GM18499 (cell line): Measurements from ENCODE around the gene TIAL1.
"Not testable (repeated sequence)": the region's sequence is repeated elsewhere in the genome, so short reads cannot be mapped to it uniquely, and the experiment has no call there.

Experiments used
- ATAC-seq: cut with Tn5 transposase; IDR thresholded peaks from one replicate; pipeline ENCODE4 v1.9.1; 2021; ENCODE audit warnings: moderate number of reproducible peaks; ENCODE audit not compliant: insufficient read depth, unreplicated experiment

Gene TIAL1

DNA sequence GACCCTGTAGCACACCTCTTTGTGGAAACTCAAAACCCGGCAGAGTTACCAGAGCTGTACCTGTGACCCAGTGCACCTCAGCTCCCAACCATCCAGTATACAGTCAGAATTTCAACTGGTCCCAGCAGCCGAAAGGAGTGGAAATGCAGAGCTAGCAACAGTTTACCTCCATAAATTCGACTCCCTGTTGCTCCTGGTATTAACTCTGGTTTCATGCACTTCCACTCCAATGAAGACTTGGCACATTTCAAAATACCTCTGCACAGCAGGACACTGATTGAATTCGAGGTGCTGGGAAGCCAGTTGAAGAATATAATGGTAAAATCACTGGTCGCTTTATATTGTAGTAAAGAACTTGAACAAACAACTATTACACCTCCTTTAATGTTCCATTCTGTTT, 17.9 kb upstream of the TIAL1 start:
- ATAC-seq, result no peak

DNA sequence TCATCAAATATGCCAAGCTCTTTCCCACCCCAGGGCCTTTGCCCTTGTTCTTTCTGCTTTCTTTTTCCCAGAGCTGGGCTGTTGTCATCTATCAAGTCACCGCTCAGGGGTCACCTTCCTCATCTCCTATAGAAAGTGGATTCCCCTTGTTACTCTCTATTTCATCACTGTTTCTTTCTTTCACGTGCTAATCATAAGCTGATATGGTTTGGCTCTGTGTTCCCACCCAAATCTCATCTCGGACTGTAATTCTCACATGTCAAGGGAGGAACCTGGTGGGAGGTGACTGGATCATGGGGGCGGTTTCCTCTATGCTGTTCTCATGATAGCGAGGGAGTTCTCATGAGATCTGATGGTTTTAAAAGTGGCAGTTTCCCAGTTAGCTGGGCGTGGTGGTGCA, 17.0 kb upstream of the TIAL1 start:
- no peak for ATAC-seq

DNA sequence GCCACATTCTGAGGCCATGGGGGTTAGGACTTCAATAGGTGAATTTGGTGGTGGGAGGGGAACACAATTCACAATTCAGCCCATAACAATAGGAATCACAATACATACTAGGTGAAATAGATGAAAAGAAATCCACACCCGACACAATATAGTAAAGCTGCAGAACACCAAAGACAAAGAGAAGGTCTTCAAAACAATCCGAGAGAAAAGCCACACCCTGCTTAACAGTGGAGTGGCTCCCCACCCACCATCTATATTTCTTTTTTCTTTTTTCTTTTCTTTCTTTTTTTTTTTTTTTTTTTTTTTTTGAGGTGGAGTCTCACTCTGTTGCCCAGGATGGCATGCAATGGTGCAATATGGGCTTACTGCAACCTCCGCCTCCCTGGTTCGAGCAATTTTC, 14.7 kb upstream of the TIAL1 start:
- no peak for ATAC-seq

DNA sequence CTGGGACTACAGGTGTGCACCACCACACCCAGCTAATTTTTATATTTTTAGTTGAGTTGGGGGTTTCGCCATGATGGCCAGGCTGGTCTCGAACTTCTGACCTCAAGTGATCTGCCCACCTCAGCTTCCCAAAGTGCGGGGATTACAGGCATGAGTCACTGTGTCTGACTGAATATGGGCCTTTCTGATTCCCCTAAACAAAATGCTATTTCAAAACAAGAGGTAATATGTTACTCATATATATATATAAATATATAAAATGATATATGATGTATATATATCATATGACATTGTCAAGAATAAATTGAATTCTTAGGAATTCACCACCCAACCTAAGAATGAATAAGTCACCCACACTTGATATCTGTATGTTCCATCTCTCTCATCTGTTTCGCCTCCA, 12.8 kb upstream of the TIAL1 start:
- no peak for ATAC-seq

DNA sequence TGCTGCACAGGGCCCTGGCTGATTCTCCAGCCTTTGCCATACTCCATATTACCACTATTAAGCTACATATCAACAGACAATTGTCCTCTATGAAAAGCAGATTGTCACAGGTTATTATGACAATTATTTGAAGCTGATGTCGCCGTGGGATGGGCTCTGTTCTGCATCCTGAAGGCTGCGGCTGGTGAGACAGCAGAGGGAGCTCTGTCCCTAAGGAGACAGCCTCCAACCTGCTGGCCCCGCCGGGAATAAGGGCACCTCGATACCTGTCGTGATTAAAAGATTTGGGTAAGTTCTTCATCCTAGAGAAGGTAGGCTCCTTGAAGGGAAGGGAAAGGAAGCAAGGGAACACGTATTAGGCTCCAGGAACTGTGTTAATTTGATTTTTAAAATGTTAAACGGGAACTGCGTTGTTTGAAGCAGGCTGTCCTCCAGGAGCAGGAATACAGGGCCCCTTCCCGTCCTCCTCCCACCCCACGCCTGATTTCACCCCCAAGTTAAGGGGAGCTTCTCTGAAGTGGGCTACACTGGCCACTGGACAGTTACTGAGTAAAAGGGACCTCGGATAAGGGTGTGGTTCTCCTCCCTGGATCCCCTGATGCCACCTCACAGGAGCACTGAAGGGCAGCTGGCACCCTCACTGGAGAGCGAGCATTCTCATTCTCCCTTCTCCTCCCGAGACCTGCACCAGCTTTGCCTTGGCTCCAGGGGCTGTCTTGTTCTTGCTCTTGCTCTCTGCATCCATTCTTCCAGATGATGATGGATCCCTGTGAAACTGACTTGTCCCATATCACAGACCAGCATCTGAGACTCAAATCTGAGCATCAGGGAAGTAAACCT, 11.8 kb upstream of the TIAL1 start:
- ATAC-seq, result no peak

DNA sequence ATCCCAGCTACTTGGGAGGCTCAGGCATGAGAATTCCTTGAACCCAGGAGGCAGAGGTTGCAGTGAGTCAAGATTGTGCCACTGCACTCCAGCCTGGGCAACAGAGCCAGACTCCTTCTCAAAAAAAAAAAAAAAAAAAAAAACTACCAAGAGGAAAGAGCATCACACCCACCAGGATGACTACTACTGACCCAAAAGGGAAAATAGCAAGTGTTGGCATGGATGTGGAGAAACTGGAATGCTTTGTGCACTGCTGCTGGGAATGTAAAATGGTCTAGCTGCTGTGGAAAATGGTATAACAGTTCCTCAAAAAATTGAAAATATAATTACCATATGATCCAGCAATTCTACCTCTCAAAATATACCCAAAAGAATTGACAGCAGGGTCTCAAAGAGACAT, 7.7 kb upstream of the TIAL1 start:
- ATAC-seq, result no peak

DNA sequence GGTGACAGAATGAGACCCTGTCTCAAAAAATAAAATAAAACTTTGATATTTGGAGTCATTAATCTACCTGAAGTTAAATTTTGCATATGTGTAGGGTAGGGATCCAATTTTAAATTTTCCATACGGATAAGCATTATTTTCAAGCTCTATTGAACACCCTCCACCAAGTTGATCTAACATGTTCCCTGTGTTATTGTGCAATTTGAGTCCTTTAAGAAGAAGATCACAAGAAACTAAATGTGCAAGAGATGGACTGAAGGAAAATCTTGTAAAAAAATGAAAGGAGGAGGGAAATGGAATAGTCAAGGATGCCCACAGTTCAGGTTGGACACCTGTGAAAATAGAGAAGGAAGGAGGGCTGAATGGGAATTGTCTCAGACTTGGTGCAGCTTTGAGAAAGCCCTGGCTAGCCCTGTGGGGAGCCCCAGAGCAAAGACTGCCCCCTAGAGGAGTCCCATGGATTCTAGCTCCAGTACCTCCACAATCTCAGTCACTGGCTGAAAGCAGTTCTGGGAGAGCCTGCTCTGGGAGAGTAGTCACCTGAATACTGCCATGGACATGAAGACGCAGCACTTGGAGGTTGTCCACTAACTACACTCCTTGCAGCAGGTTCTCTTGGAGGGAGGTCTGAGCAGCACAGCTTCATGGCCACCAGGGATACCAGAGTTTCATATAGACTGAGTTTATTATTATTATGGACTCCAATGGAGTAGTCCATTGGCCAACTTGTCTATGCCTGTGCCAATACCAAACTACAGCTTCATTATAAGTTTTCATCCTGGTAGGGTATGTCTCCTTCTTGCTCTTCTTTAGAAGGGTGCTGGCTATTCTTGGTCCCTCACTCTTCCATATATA, 5.7 kb upstream of the TIAL1 start:
- no peak for ATAC-seq

DNA sequence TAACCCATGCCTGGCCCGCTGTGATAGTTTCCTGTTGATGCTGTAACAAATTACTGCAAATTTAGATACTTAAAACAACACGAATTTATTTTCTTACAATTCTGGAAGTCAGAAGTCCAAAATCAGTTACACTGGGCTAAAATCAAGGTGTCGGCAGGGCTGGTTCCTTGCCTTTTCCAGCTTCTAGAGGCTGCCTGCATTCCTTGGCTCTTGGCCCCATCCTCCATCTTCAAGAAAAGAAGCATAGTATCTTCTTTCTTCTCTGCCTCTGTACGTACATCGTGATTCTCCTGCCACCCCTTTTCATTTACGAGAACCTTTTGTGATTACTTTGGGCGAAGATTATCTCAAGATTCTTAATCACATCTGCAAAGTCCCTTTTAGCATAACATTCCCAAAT, 1.6 kb upstream of the TIAL1 start:
- ATAC-seq, result no peak

DNA sequence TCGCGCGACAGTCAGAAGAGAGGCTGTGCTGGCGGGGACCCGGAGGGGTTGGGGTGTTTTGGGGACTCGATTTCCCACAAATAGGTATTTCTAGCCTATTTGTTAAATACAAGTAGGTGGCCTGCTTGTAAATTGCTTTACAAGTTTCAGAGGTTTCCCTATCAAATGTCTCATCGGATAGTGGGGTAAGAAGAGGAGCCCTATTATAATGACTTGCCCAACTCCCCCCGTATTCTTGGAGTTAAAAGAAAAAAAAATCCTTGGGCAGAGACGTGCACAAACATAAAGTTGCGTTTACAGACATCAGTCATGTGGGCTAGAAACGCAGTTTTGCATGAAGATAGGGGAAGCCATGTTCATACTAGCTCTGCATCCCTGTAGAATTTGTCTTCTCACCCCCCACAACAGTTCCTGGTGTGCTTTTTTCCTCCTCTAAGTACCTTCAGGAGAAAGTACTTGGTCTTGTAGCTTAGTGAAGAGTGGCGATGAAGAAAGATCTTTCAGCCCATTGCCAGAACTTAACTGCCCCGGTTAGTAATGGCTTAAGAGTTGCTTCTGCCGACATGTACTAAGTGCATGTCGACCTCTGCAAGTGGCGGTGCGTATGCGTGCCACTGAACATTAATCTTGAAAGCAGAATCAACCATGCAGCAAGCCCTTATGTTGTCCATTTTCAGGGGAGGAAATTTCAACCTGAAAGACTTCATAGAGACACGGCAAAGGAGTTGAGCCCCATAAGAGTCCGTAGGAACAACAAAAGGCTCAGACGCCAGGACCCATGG, 832 bp upstream of the TIAL1 start:
- no peak for ATAC-seq

DNA sequence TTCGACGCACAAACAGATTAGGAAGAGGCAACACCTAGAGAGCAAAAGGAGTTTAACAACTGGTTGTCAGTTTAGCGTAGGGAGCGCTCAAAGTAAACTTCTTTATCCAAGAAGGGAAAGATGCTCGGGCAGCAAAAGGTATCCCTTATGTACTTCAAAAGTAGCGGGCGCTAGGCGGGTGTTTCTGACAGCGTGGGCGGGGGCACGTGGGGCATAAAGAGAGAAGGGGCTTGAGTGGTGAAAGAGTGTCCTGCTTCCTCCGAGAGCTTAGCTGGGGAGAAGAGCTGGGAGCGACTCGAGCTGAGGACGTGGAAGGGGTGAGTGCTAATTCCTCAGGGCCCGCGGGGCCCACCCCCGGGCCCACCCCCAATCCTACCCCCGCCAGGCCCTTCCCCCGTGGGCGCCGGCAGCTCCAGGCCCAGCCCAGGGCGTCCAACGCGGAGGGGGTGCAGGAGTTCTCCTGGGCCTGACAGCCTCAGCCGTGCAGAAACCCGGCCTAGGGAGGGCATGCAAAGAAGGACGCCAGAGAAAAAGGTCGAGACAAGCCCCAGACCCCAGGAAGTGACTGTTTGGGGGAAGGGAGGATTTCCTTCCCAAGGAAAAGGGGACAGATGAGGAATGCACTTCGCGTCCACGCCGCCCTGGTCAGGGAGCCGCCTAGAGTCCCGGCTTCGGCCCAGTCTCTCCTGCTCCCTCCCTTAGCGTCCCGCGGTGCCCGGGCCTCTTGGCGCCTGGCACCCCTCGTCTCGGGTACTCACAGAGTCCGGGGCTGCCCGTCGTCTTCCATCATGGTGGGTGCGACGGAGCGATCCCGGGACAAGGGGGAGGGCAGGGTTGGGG, 868 bp downstream of the TIAL1 start:
- no peak for ATAC-seq

DNA sequence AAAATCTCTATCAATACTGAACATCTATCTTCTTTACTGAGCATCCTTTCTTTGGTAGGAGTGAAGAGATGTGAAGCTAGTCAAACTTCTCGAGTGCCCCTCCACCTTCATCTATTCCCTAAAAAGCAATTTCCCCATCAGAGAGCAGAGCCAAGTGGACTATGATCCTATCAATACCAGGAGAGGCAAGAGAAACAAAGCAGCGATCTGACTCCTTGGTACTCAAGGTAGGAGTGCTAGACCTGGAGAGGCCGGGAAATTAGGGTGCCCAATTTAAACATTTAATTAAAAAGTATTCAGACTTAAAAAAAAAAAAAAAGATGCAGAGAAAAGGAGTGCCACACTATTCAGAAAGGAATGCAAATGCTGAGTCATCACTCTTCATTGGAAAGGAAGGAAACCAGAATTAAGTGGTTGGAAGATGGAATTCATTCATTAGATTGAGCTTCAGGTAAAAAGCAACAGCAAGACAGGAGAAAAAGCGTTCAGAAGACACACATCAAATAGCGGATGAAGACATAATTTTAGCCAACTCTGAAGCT, 1.6 kb downstream of the TIAL1 start:
- ATAC-seq, result no peak

DNA sequence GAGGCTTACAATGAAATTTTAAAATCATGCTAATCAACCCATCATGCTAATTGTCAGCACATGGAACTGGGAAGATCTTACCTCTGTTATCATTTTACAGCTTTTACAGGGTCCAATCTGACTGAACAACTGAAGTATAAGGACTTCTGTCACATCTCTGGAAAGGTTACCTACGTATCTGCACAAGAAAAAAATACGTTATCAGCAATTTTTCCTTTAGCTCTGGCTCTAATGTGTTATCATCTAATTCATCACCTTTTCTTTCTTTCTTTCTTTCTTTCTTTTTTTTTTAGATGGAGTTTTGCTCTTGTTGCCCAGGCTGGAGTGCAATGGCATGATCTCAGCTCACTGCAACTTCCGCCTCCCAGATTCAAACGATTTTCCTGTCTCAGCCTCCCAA, 8.7 kb downstream of the TIAL1 start:
- no peak for ATAC-seq

DNA sequence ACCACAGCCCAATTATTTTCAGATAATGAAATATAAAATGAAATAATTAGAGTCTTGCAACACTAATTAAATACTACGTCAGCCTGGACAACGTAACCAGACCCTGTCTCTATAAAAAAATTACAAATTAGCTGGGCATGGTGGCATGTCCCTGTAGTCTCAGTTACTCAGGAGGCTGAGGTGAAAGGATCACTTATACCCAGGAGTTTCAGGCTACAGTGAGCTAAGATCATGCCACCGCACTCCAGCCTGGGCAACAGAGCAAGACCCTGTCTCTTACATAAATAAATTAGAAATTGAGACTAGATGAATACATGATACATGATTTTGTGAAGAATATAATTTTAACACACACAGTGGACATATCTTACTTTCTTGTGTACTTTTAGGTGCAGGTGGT, 18.4 kb downstream of the TIAL1 start:
- ATAC-seq, result no peak

DNA sequence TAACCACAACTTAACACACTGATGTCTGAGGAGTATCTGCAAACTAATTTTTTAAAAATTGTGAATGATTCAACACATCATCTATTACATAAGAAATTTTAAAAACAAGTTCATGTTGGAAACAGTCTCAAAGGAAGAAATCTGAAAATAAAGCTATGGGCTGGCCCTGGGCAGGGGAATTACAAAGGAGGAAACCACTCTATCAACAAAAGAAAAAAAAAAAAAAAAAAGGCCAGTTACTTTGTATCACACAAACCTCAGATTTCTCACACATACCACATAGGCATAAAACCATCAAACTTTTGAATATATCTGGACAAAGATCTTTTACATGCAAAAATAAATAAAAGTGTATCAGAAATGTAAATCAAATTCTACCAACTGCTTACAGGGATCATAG, 20.8 kb downstream of the TIAL1 start:
- ATAC-seq, result no peak

DNA sequence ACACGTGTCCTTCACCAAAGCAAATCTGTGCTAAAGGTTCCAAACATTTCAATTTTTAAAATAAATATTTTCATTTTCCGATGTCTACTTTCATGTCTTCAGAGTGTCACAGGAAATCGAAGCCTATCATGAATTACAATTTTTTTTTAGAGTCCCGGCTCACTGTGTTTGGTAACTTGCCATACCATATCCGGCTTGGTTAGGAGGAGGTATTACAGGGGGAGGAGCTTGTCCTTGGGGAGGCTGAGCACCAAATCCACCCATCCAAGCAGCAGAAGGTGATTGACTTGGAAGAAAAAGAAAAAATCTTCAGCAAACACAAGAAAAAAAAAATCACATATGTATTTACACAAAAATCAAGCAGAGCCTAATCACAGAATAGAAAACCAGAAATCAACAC, 21.3 kb downstream of the TIAL1 start:
- ATAC-seq, result no peak

DNA sequence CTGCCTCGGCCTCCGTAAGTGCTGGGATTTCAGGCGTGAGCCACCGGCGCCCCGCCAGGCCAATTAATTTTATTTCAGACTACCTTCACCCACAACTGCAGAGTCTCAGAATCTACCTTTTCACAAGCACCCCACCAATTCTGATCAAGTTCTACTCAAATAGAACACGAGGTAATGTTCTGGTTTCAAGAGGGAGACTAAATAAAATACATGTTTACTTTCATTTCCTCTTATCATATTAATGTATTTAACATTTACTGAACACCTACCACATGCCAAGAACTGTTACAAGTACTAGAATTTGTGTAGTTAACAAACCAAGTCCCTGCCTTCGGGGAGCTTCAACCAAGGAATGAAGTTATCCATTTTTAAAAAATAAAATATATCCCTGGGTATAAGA, 28.8 kb downstream of the TIAL1 start:
- no peak for ATAC-seq

DNA sequence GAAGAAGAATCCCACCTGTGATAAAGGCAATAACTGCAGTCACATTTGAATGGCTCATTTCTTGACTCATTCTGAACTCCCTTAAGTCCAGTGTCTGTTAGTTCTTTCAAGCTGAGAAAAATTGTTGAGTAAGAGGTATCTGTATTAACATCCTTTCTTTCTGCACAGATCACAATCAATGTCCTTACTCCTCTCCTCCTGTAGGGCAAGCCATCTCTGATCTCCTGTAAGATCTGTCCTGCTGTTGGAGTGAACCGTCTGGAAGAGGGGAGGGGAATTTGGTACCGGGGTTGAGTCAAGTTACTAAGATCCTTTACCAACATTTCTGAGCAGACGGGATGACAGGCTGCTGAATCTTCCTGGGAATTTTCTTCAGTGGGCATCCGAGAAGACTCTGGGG, 34.7 kb downstream of the TIAL1 start:
- ATAC-seq, result no peak

DNA sequence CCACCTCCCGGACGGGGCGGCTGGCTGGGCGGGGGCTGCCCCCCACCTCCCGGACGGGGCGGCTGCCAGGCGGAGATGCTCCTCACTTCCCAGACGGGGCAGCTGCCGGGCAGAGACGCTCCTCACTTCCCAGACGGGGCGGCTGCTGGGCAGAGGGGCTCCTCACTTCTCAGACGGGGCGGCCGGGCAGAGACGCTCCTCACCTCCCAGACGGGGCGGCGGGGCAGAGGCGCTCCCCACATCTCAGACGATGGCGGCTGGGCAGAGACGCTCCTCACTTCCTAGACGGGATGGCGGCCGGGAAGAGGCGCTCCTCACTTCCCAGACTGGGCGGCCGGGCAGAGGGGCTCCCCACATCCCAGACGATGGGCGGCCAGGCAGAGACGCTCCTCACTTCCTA, 37.3 kb downstream of the TIAL1 start:
- not testable (repeated sequence) for ATAC-seq

DNA sequence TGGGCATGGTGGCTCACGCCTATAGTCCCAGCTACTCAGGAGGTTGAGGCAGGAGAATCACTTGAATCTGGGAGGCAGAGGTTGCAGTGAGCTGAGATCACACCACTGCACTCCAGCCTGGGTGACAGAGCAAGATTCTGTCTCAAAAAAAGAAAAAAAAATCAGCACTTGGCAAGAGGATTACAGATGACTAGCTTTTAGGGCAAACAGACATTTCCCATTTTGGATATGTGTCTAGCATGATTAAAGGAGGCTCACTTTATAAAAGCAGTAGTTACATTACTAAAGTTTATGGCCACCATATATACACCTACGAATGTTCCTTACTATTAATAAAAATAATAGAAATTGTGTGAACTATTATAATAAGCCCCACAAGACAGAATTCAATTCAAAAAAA, 40.7 kb downstream of the TIAL1 start:
- not testable (repeated sequence) for ATAC-seq
